SH-SY5Y (cell line): ENCODE data around the gene TMEM91.

ENCODE experiments used
- GATA2 ChIP-seq: IDR thresholded peaks from 2 replicates; pipeline ENCODE4 v1.6.1; 2011; ENCODE audit warnings: mild to moderate bottlenecking, low read depth, low read length
- GATA3 ChIP-seq: IDR thresholded peaks from 2 replicates; pipeline ENCODE4 v1.6.1; 2011; ENCODE audit warnings: low read depth, mild to moderate bottlenecking, low read length, moderate library complexity

DNA sequence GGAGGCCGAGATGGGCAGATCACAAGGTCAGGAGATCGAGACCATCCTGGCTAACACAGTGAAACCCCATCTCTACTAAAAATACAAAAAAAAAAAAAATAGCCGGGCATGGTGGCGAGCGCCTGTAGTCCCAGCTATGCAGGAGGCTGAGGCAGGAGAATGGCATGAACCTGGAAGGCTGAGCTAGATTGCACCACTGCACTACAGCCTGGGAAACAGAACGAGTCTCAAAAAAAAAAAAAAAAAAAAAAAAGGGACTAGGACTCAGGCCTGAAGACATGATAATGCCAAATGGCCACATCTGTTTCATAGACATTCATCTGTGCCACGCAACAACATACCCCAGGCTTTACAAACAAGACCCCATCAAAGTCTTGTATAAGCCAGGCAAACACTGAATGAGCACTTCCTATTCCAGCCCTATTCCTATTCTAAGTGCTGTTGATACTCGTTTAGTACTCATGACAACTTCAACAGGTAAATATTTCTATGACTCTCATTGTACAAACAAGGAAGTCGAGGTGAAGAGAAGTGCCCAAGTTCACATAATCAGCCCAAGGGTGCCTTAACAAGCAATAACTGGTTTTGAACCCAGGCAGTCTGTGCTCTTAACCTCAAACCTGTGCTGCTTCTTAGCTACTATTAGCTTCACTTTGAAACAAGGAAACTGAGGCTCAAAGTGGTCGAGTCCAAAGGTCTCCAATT, 14.0 kb upstream of the TMEM91 start:
- TF ChIP-seq GATA2 (no peak), GATA3 (no peak)
